Caco-2 (cell line): Measurements from ENCODE around the gene MAP4K4. TPM values are rescaled to one million over a fixed set of nuclear protein-coding genes. Genes with fewer than 3 reads are reported as not detected.
A peak's percentile ranks its signal among the peaks of the same experiment; 100 is the strongest.

Source experiments
- BruUV-seq: library from RNA; stranded (reverse); fragments of 400-500 nt; replicated peaks from 2 replicates; lab custom pipeline; 2021; lab: Mats Ljungman, UMichigan
- CTCF ChIA-PET: fragments of 300-600 bp; sonication (Branson Sonifier 250); formaldehyde crosslinking; loops from one replicate; lab custom pipeline; 2022; ENCODE audit warnings: antibody characterized with exemption; lab: Charles Lee
- POLR2A ChIA-PET: fragments of 300-600 bp; sonication (Branson Sonifier 250); formaldehyde crosslinking; loops from one replicate; lab custom pipeline; 2022; ENCODE audit warnings: antibody characterized with exemption; lab: Charles Lee
- DNase-seq, 2 experiments: peaks; one replicate each; pipeline versions ENCODE4 v3.0.0 to v3.0.0-alpha.2; 2020 to 2022
- H3K27me3 ChIP-seq: replicated peaks from 2 replicates; pipeline ENCODE4 v1.6.0; 2011; ENCODE audit warnings: low read length; ENCODE audit not compliant: control insufficient read depth, insufficient read depth
- H3K36me3 ChIP-seq: 2 replicates; pipeline ENCODE4 v1.5.1; 2011; ENCODE audit warnings: low read length; ENCODE audit not compliant: control insufficient read depth, insufficient read depth
- H3K4me1 ChIP-seq: fragments of 250-450 bp; sonication (Bioruptor Pico); 2 replicates; pipeline ENCODE4 v1.5.1; 2020; ENCODE audit warnings: mild to moderate bottlenecking
- H3K4me3 ChIP-seq: 2 replicates; pipeline ENCODE4 v1.5.1; 2011; ENCODE audit warnings: low read depth, mild to moderate bottlenecking, control low read depth, low read length
- H3K9me3 ChIP-seq: fragments of 250-450 bp; sonication (Bioruptor Pico); 2 replicates; pipeline ENCODE4 v1.5.1; 2020; ENCODE audit warnings: mild to moderate bottlenecking, moderate library complexity
- H3K27ac Mint-ChIP-seq: one replicate; pipeline ENCODE4 v1.8.0; 2022; ENCODE audit warnings: mixed read lengths; ENCODE audit not compliant: unreplicated experiment
- H3K27me3 Mint-ChIP-seq: one replicate; pipeline ENCODE4 v1.8.0; 2022; ENCODE audit warnings: mixed read lengths; ENCODE audit not compliant: insufficient read depth, unreplicated experiment
- H3K36me3 Mint-ChIP-seq: one replicate; pipeline ENCODE4 v1.8.0; 2022; ENCODE audit warnings: mild to moderate bottlenecking, mixed read lengths; ENCODE audit not compliant: insufficient read depth, unreplicated experiment
- H3K4me1 Mint-ChIP-seq: one replicate; pipeline ENCODE4 v1.8.0; 2022; ENCODE audit warnings: low read depth, mixed read lengths; ENCODE audit not compliant: unreplicated experiment
- H3K4me3 Mint-ChIP-seq: one replicate; pipeline ENCODE4 v1.8.0; 2022; ENCODE audit warnings: mild to moderate bottlenecking, moderate library complexity, mixed read lengths; ENCODE audit not compliant: unreplicated experiment
- H3K9me3 Mint-ChIP-seq: one replicate; pipeline ENCODE4 v1.8.0; 2022; ENCODE audit warnings: mixed read lengths; ENCODE audit not compliant: unreplicated experiment
- CTCF ChIP-seq, 2 experiments: fragments of 200-600 bp in 1 of 2; IDR thresholded peaks; 1 replicate in 1 of 2; 2 replicates in 1 of 2; pipeline versions ENCODE4 v1.5.1 to v1.8.0; 2011 to 2022; ENCODE audit warnings: antibody characterized with exemption in 1 of 2, control low read depth in 1 of 2, inconsistent platforms in 1 of 2, low read depth in 1 of 2, low read length in 1 of 2, mild to moderate bottlenecking in 1 of 2, moderate library complexity in 1 of 2; ENCODE audit not compliant: insufficient read depth in 1 of 2, severe bottlenecking in 1 of 2, unreplicated experiment in 1 of 2
- intact Hi-C: fragments of 100-400 bp; cut with micrococcal nuclease; formaldehyde crosslinking; loops from one replicate; pipeline ENCODE4 v1.10.0; 2022; ENCODE audit not compliant: unreplicated experiment
- total RNA-seq: library from RNA; stranded (reverse); gene quantifications from 2 replicates; pipeline ENCODE4 v1.2.3, GENCODE V29; 2022

Gene MAP4K4
- total RNA-seq, 1 experiment from 2014 or later, result 257 TPM

- H3K4me1 Mint-ChIP-seq, result peaks cover 26% of the 10 kb centered on the region
Measured at GRCh38 chr2:101793277-101793969, 95.9 kb downstream of the MAP4K4 start.

GRCh38 chr2:101794141-101794540, 96.6 kb downstream of the MAP4K4 start:
- intact Hi-C loops, result no loop called here
- H3K4me3 Mint-ChIP-seq, result no peak overlapping the region
- Histone ChIP-seq H3K9me3 (no peaks in the 10 kb centered on the region), H3K4me1 (peaks cover 12% of the 10 kb centered on the region), H3K27me3 (no peaks in the 10 kb centered on the region), H3K36me3 (no peaks in the 10 kb centered on the region), H3K4me3 (no peak overlapping the region)
- no peak for DNase-seq
- TF ChIP-seq CTCF (IDR thresholded peaks at IDR 0.05; ENCODE audit: insufficient read depth in 1 of 2, low read depth in 1 of 2, low read length in 1 of 2, severe bottlenecking in 1 of 2, unreplicated experiment in 1 of 2), result no peak
- no peaks in the 10 kb centered on the region for H3K9me3 Mint-ChIP-seq
- POLR2A ChIA-PET, result no interaction called here
- H3K4me1 Mint-ChIP-seq, result peaks cover 26% of the 10 kb centered on the region
- CTCF ChIA-PET, result no interaction called here
- H3K36me3 Mint-ChIP-seq, result peaks cover 50% of the 10 kb centered on the region
- no peaks in the 10 kb centered on the region for H3K27me3 Mint-ChIP-seq
- no peak overlapping the region for H3K27ac Mint-ChIP-seq
- TSS peak; percentile 4 for BruUV-seq

More at GRCh38 chr2:101793277-101793969, 95.9 kb downstream of the MAP4K4 start:
- no peaks in the 10 kb centered on the region for H3K9me3 ChIP-seq
- H3K4me3 Mint-ChIP-seq, result no peak overlapping the region
- intact Hi-C loops, result loop anchor here (1.0 kb wide), 1 partner anchor 274 kb away; no protein-coding TSS in a partner anchor
- no peaks in the 10 kb centered on the region for H3K36me3 ChIP-seq
- peak in 1 of 2 experiments; percentile 30 for DNase-seq
- no peaks in the 10 kb centered on the region for H3K27me3 ChIP-seq
- no peak overlapping the region for H3K27ac Mint-ChIP-seq
- POLR2A ChIA-PET, result no interaction called here
- H3K36me3 Mint-ChIP-seq, result peaks cover 51% of the 10 kb centered on the region
- CTCF ChIA-PET, result interaction anchor here (0.7 to 0.9 kb wide), 3 partner anchors 38 to 206 kb away, joined by 3 read pairs; no protein-coding TSS in a partner anchor
- BruUV-seq, result no TSS peak
- H3K4me3 ChIP-seq, result no peak overlapping the region
- TF ChIP-seq CTCF (IDR thresholded peaks at IDR 0.05; ENCODE audit: insufficient read depth in 1 of 2, low read depth in 1 of 2, low read length in 1 of 2, severe bottlenecking in 1 of 2, unreplicated experiment in 1 of 2), result peak in 1 of 2 experiments; percentile 37
- H3K4me1 ChIP-seq, result peaks cover 19% of the 10 kb centered on the region
- H3K9me3 Mint-ChIP-seq, result no peaks in the 10 kb centered on the region
- H3K27me3 Mint-ChIP-seq, result no peaks in the 10 kb centered on the region

- H3K27ac Mint-ChIP-seq, result no peak overlapping the region
- ChIA-PET CTCF (no interaction called here), POLR2A (no interaction called here)
- intact Hi-C loops, result no loop called here
- no peak overlapping the region for H3K4me3 Mint-ChIP-seq
- no peak for TF ChIP-seq CTCF (IDR thresholded peaks at IDR 0.05; ENCODE audit: insufficient read depth in 1 of 2, low read depth in 1 of 2, low read length in 1 of 2, severe bottlenecking in 1 of 2, unreplicated experiment in 1 of 2)
- no peaks in the 10 kb centered on the region for H3K9me3 Mint-ChIP-seq
- no peak for DNase-seq
- H3K4me1 ChIP-seq, result 0 out of 2 replicates have a peak, but pooled peaks cover 4% of the 10 kb centered on the region
- H3K36me3 ChIP-seq, result no peaks in the 10 kb centered on the region; the same call in 1 of the 2 replicates
- peaks cover 47% of the 10 kb centered on the region for H3K36me3 Mint-ChIP-seq
- H3K9me3 ChIP-seq, result no peaks in the 10 kb centered on the region
- no TSS peak for BruUV-seq
- H3K4me3 ChIP-seq, result no peak overlapping the region
- H3K4me1 Mint-ChIP-seq, result peaks cover 22% of the 10 kb centered on the region
- no peaks in the 10 kb centered on the region for H3K27me3 Mint-ChIP-seq
- no peaks in the 10 kb centered on the region for H3K27me3 ChIP-seq
Measured at GRCh38 chr2:101795033-101795432, 97.5 kb downstream of the MAP4K4 start.
